ENCODE data around the gene WFIKKN2.
"Not testable (repeated sequence)": the region's sequence is repeated elsewhere in the genome, so short reads cannot be mapped to it uniquely, and the experiment has no call there.

The WFIKKN2 gene

GRCh38 chr17:50877042-50877441, 41.7 kb downstream of the WFIKKN2 start:
- ChIA-PET CTCF (interaction anchor here (1.2 kb wide), 1 partner anchor 31 kb away, joined by 4 read pairs; no protein-coding TSS in a partner anchor), POLR2A (interaction anchor here (1.2 kb wide), 1 partner anchor 9 kb away, joined by 3 read pairs; no protein-coding TSS in a partner anchor)
- WGBS (ENCODE audit: insufficient coverage) = 92% methylated on average over 5 of the region's 9 CpGs
- DNase-seq; H3K4me3 ChIP-seq (ENCODE audit: control insufficient read depth in 1 of 7, extremely low read depth in 1 of 7, insufficient read depth in 4 of 7, low read depth in 2 of 7, low read length in 6 of 7); H3K27ac ChIP-seq (ENCODE audit: insufficient read depth in 1 of 2, low read depth in 1 of 2, low read length in 2 of 2, poor library complexity in 1 of 2, severe bottlenecking in 2 of 2); H3K36me3 ChIP-seq (ENCODE audit: control insufficient read depth in 4 of 4, insufficient read depth in 4 of 4, low read length in 3 of 4); H3K9me3 ChIP-seq (ENCODE audit: control extremely low read depth in 1 of 5, control insufficient read depth in 4 of 5, insufficient read depth in 2 of 5, low read depth in 1 of 5, low read length in 4 of 5); H3K27me3 ChIP-seq (replicated peaks in 2 of 5; ENCODE audit: control insufficient read depth in 4 of 5, insufficient read depth in 5 of 5, low read length in 4 of 5): not testable (repeated sequence)
- peaks cover 7 to 24% (median 14%) of the 10 kb centered on the region in 4 experiments for H3K4me1 ChIP-seq (ENCODE audit: control extremely low read depth in 1 of 4, control insufficient read depth in 4 of 4, insufficient read depth in 4 of 4, low read length in 3 of 4)

- ChIA-PET POLR2A (interaction anchor here (0.6 to 1.7 kb wide), 3 partner anchors 12 to 42 kb away, joined by 3 to 6 read pairs (median 4); partner anchors contain the start of gene TOB1), CTCF (interaction anchor here (1.2 kb wide), 1 partner anchor 12 kb away, joined by 4 read pairs; the partner anchor contains the start of gene TOB1)
- H3K36me3 ChIP-seq (ENCODE audit: control insufficient read depth in 4 of 4, insufficient read depth in 4 of 4, low read length in 3 of 4) = no peaks in the 10 kb centered on the region
- DNase-seq = no peak
- WGBS (ENCODE audit: insufficient coverage) = no CpG with 5 or more reads among the region's 1 CpG
- H3K4me1 ChIP-seq (ENCODE audit: control extremely low read depth in 1 of 4, control insufficient read depth in 4 of 4, insufficient read depth in 4 of 4, low read length in 3 of 4) = peaks cover 0 to 16% (median 6%) of the 10 kb centered on the region in 4 experiments
- H3K4me3 ChIP-seq (ENCODE audit: control insufficient read depth in 1 of 7, extremely low read depth in 1 of 7, insufficient read depth in 4 of 7, low read depth in 2 of 7, low read length in 6 of 7) = no peak overlapping the region
- H3K27ac ChIP-seq (ENCODE audit: insufficient read depth in 1 of 2, low read depth in 1 of 2, low read length in 2 of 2, poor library complexity in 1 of 2, severe bottlenecking in 2 of 2) = no peak overlapping the region
- H3K27me3 ChIP-seq (replicated peaks in 2 of 5; ENCODE audit: control insufficient read depth in 4 of 5, insufficient read depth in 5 of 5, low read length in 4 of 5) = no peaks in the 10 kb centered on the region
- peaks cover 0 to 4% (median 0%) of the 10 kb centered on the region in 5 experiments for H3K9me3 ChIP-seq (ENCODE audit: control extremely low read depth in 1 of 5, control insufficient read depth in 4 of 5, insufficient read depth in 2 of 5, low read depth in 1 of 5, low read length in 4 of 5)
These were observed 42.5 kb downstream of the WFIKKN2 start for GRCh38 chr17:50877838-50878237.

- no peak for DNase-seq
- ChIA-PET CTCF (interaction anchor here (0.8 to 1.2 kb wide), 2 partner anchors 13 to 24 kb away, joined by 3 to 4 read pairs; partner anchors contain the start of gene TOB1), POLR2A (interaction anchor here (1.7 kb wide), 1 partner anchor 13 kb away, joined by 6 read pairs; the partner anchor contains the start of gene TOB1)
- H3K36me3 ChIP-seq (ENCODE audit: control insufficient read depth in 4 of 4, insufficient read depth in 4 of 4, low read length in 3 of 4) = no peaks in the 10 kb centered on the region
- H3K4me1 ChIP-seq (ENCODE audit: control extremely low read depth in 1 of 4, control insufficient read depth in 4 of 4, insufficient read depth in 4 of 4, low read length in 3 of 4) = peaks cover 0 to 12% (median 5%) of the 10 kb centered on the region in 4 experiments
- H3K4me3 ChIP-seq (ENCODE audit: control insufficient read depth in 1 of 7, extremely low read depth in 1 of 7, insufficient read depth in 4 of 7, low read depth in 2 of 7, low read length in 6 of 7) = no peak overlapping the region
- WGBS (ENCODE audit: insufficient coverage) = 100% methylated on average over 4 of the region's 5 CpGs
- no peaks in the 10 kb centered on the region for H3K27me3 ChIP-seq (replicated peaks in 2 of 5; ENCODE audit: control insufficient read depth in 4 of 5, insufficient read depth in 5 of 5, low read length in 4 of 5)
- H3K27ac ChIP-seq (ENCODE audit: insufficient read depth in 1 of 2, low read depth in 1 of 2, low read length in 2 of 2, poor library complexity in 1 of 2, severe bottlenecking in 2 of 2) = no peak overlapping the region
- peaks cover 0 to 4% (median 0%) of the 10 kb centered on the region in 5 experiments for H3K9me3 ChIP-seq (ENCODE audit: control extremely low read depth in 1 of 5, control insufficient read depth in 4 of 5, insufficient read depth in 2 of 5, low read depth in 1 of 5, low read length in 4 of 5)
These were observed 43.7 kb downstream of the WFIKKN2 start for GRCh38 chr17:50879086-50879485.

- H3K4me1 ChIP-seq (ENCODE audit: control extremely low read depth in 1 of 4, control insufficient read depth in 4 of 4, insufficient read depth in 4 of 4, low read length in 3 of 4) = peaks cover 0 to 14% (median 9%) of the 10 kb centered on the region in 4 experiments
- CTCF ChIA-PET = no interaction called here
- no peak overlapping the region for H3K4me3 ChIP-seq (ENCODE audit: control insufficient read depth in 1 of 7, extremely low read depth in 1 of 7, insufficient read depth in 4 of 7, low read depth in 2 of 7, low read length in 6 of 7)
- no peaks in the 10 kb centered on the region for H3K36me3 ChIP-seq (ENCODE audit: control insufficient read depth in 4 of 4, insufficient read depth in 4 of 4, low read length in 3 of 4)
- H3K27ac ChIP-seq (ENCODE audit: insufficient read depth in 1 of 2, low read depth in 1 of 2, low read length in 2 of 2, poor library complexity in 1 of 2, severe bottlenecking in 2 of 2) = no peak overlapping the region
- DNase-seq = no peak
- no CpG with 5 or more reads among the region's 2 CpGs for WGBS (ENCODE audit: insufficient coverage)
- no peaks in the 10 kb centered on the region for H3K27me3 ChIP-seq (replicated peaks in 2 of 5; ENCODE audit: control insufficient read depth in 4 of 5, insufficient read depth in 5 of 5, low read length in 4 of 5)
- peaks cover 0 to 4% (median 0%) of the 10 kb centered on the region in 5 experiments for H3K9me3 ChIP-seq (ENCODE audit: control extremely low read depth in 1 of 5, control insufficient read depth in 4 of 5, insufficient read depth in 2 of 5, low read depth in 1 of 5, low read length in 4 of 5)
- POLR2A ChIA-PET = interaction anchor here (0.6 kb wide), 1 partner anchor 11 kb away, joined by 4 read pairs; no protein-coding TSS in a partner anchor
These were observed 45.8 kb downstream of the WFIKKN2 start for GRCh38 chr17:50881182-50881581.

- CTCF ChIA-PET = interaction anchor here (0.7 to 1.7 kb wide), 2 partner anchors 21 to 75 kb away, joined by 3 to 5 read pairs; no protein-coding TSS in a partner anchor
- no peak overlapping the region for H3K4me3 ChIP-seq (ENCODE audit: control insufficient read depth in 1 of 7, extremely low read depth in 1 of 7, insufficient read depth in 4 of 7, low read depth in 2 of 7, low read length in 6 of 7)
- no peaks in the 10 kb centered on the region for H3K27me3 ChIP-seq (replicated peaks in 2 of 5; ENCODE audit: control insufficient read depth in 4 of 5, insufficient read depth in 5 of 5, low read length in 4 of 5)
- peaks cover 0 to 14% (median 9%) of the 10 kb centered on the region in 4 experiments for H3K4me1 ChIP-seq (ENCODE audit: control extremely low read depth in 1 of 4, control insufficient read depth in 4 of 4, insufficient read depth in 4 of 4, low read length in 3 of 4)
- H3K27ac ChIP-seq (ENCODE audit: insufficient read depth in 1 of 2, low read depth in 1 of 2, low read length in 2 of 2, poor library complexity in 1 of 2, severe bottlenecking in 2 of 2) = no peak overlapping the region
- 96% methylated on average over 3 of the region's 7 CpGs for WGBS (ENCODE audit: insufficient coverage)
- POLR2A ChIA-PET = interaction anchor here (0.7 kb wide), 2 partner anchors 44 to 62 kb away, joined by 3 to 4 read pairs; no protein-coding TSS in a partner anchor
- no peaks in the 10 kb centered on the region for H3K36me3 ChIP-seq (ENCODE audit: control insufficient read depth in 4 of 4, insufficient read depth in 4 of 4, low read length in 3 of 4)
- peaks cover 0 to 4% (median 0%) of the 10 kb centered on the region in 5 experiments for H3K9me3 ChIP-seq (ENCODE audit: control extremely low read depth in 1 of 5, control insufficient read depth in 4 of 5, insufficient read depth in 2 of 5, low read depth in 1 of 5, low read length in 4 of 5)
- no peak for DNase-seq
These were observed 47.5 kb downstream of the WFIKKN2 start for GRCh38 chr17:50882851-50883250.

- ChIA-PET CTCF (interaction anchor here (0.7 to 1.9 kb wide), 6 partner anchors 13 to 47 kb away, joined by 3 to 5 read pairs (median 4); no protein-coding TSS in a partner anchor), POLR2A (interaction anchor here (0.6 to 1.2 kb wide), 2 partner anchors 18 to 483 kb away, joined by 4 to 8 read pairs; partner anchors contain the start of gene TOB1)
- no peak overlapping the region for H3K4me3 ChIP-seq (ENCODE audit: control insufficient read depth in 1 of 7, extremely low read depth in 1 of 7, insufficient read depth in 4 of 7, low read depth in 2 of 7, low read length in 6 of 7)
- H3K27ac ChIP-seq (ENCODE audit: insufficient read depth in 1 of 2, low read depth in 1 of 2, low read length in 2 of 2, poor library complexity in 1 of 2, severe bottlenecking in 2 of 2) = no peak overlapping the region
- H3K9me3 ChIP-seq (ENCODE audit: control extremely low read depth in 1 of 5, control insufficient read depth in 4 of 5, insufficient read depth in 2 of 5, low read depth in 1 of 5, low read length in 4 of 5) = peaks cover 0 to 4% (median 0%) of the 10 kb centered on the region in 5 experiments
- peak; percentile 44 to 84 (median 80) for DNase-seq
- no peaks in the 10 kb centered on the region for H3K27me3 ChIP-seq (replicated peaks in 2 of 5; ENCODE audit: control insufficient read depth in 4 of 5, insufficient read depth in 5 of 5, low read length in 4 of 5)
- 77% methylated on average over 5 of the region's 5 CpGs for WGBS (ENCODE audit: insufficient coverage)
- peaks cover 0 to 14% (median 9%) of the 10 kb centered on the region in 4 experiments for H3K4me1 ChIP-seq (ENCODE audit: control extremely low read depth in 1 of 4, control insufficient read depth in 4 of 4, insufficient read depth in 4 of 4, low read length in 3 of 4)
- H3K36me3 ChIP-seq (ENCODE audit: control insufficient read depth in 4 of 4, insufficient read depth in 4 of 4, low read length in 3 of 4) = no peaks in the 10 kb centered on the region
These were observed 48.6 kb downstream of the WFIKKN2 start for GRCh38 chr17:50883850-50884438.
